GM18508 (cell line): ENCODE measurements around the gene DAB2.
"Not testable (repeated sequence)": the region's sequence is repeated elsewhere in the genome, so short reads cannot be mapped to it uniquely, and the experiment has no call there.

Source experiments
- ATAC-seq: cut with Tn5 transposase; IDR thresholded peaks from one replicate; pipeline ENCODE4 v1.9.1; 2021; ENCODE audit warnings: moderate number of reproducible peaks; ENCODE audit not compliant: insufficient read depth, unreplicated experiment

The DAB2 gene

GRCh38 chr5:39422728-39423285 is 2.0 kb downstream of the DAB2 start:
- ATAC-seq = no peak

GRCh38 chr5:39422036-39422606 is 2.7 kb downstream of the DAB2 start:
- ATAC-seq = no peak

- ATAC-seq = no peak
Observed at GRCh38 chr5:39420482-39421145, 4.2 kb downstream of the DAB2 start.

GRCh38 chr5:39419796-39420195 is 5.0 kb downstream of the DAB2 start:
- no peak for ATAC-seq

- no peak for ATAC-seq
Observed at GRCh38 chr5:39417979-39418378, 6.8 kb downstream of the DAB2 start.

GRCh38 chr5:39415201-39415600 is 9.6 kb downstream of the DAB2 start:
- no peak for ATAC-seq

GRCh38 chr5:39414426-39414825 is 10.4 kb downstream of the DAB2 start:
- ATAC-seq = no peak

GRCh38 chr5:39413771-39414170 is 11.0 kb downstream of the DAB2 start:
- ATAC-seq = no peak

- no peak for ATAC-seq
Observed at GRCh38 chr5:39412721-39413394, 11.9 kb downstream of the DAB2 start.

GRCh38 chr5:39411985-39412384 is 12.8 kb downstream of the DAB2 start:
- ATAC-seq = no peak

GRCh38 chr5:39411061-39411460 is 13.7 kb downstream of the DAB2 start:
- ATAC-seq = no peak

GRCh38 chr5:39409033-39409432 is 15.7 kb downstream of the DAB2 start:
- ATAC-seq = no peak

GRCh38 chr5:39405083-39405843 is 19.5 kb downstream of the DAB2 start:
- ATAC-seq = no peak

- not testable (repeated sequence) for ATAC-seq
Observed at GRCh38 chr5:39403761-39404160, 21.0 kb downstream of the DAB2 start.

- not testable (repeated sequence) for ATAC-seq
Observed at GRCh38 chr5:39402140-39402539, 22.6 kb downstream of the DAB2 start.

- no peak for ATAC-seq
Observed at GRCh38 chr5:39400713-39401578, 23.8 kb downstream of the DAB2 start.

- ATAC-seq = no peak
Observed at GRCh38 chr5:39399135-39400036, 25.4 kb downstream of the DAB2 start.

- ATAC-seq = no peak
Observed at GRCh38 chr5:39396843-39397242, 27.9 kb downstream of the DAB2 start.

GRCh38 chr5:39395521-39395920 is 29.3 kb downstream of the DAB2 start:
- ATAC-seq = no peak
